ENCODE measurements around the gene SLC6A3.

SLC6A3 gene

GRCh38 chr5:1390861-1391600 lies 54.2 kb downstream of the SLC6A3 start:
- no peak for DNase-seq (ENCODE audit: low read depth in 2 of 2)

GRCh38 chr5:1390333-1390732 lies 54.9 kb downstream of the SLC6A3 start:
- no peak for DNase-seq (ENCODE audit: low read depth in 2 of 2)

GRCh38 chr5:1388383-1388967 lies 56.8 kb downstream of the SLC6A3 start:
- DNase-seq (ENCODE audit: low read depth in 2 of 2): no peak

GRCh38 chr5:1387876-1388275 lies 57.4 kb downstream of the SLC6A3 start:
- DNase-seq (ENCODE audit: low read depth in 2 of 2): no peak

- no peak for DNase-seq (ENCODE audit: low read depth in 2 of 2)
Measured at GRCh38 chr5:1387059-1387755, 58.0 kb downstream of the SLC6A3 start.

- peak; percentile 42 to 59 for DNase-seq (ENCODE audit: low read depth in 2 of 2)
Measured at GRCh38 chr5:1386274-1386717, 58.9 kb downstream of the SLC6A3 start.

GRCh38 chr5:1385395-1386273 lies 59.6 kb downstream of the SLC6A3 start:
- DNase-seq (ENCODE audit: low read depth in 2 of 2): peak; percentile 67 to 83

GRCh38 chr5:1384521-1384920 lies 60.7 kb downstream of the SLC6A3 start:
- DNase-seq (ENCODE audit: low read depth in 2 of 2): no peak

- DNase-seq (ENCODE audit: low read depth in 2 of 2): no peak
Measured at GRCh38 chr5:1383886-1384401, 61.3 kb downstream of the SLC6A3 start.

GRCh38 chr5:1383344-1383743 lies 61.9 kb downstream of the SLC6A3 start:
- no peak for DNase-seq (ENCODE audit: low read depth in 2 of 2)

- no peak for DNase-seq (ENCODE audit: low read depth in 2 of 2)
Measured at GRCh38 chr5:1382248-1382700, 63.0 kb downstream of the SLC6A3 start.

- no peak for DNase-seq (ENCODE audit: low read depth in 2 of 2)
Measured at GRCh38 chr5:1381370-1382247, 63.6 kb downstream of the SLC6A3 start.

GRCh38 chr5:1380910-1381309 lies 64.3 kb downstream of the SLC6A3 start:
- no peak for DNase-seq (ENCODE audit: low read depth in 2 of 2)

- DNase-seq (ENCODE audit: low read depth in 2 of 2): peak; percentile 25 to 45
Measured at GRCh38 chr5:1380011-1380817, 65.0 kb downstream of the SLC6A3 start.

GRCh38 chr5:1378866-1379659 lies 66.2 kb downstream of the SLC6A3 start:
- DNase-seq (ENCODE audit: low read depth in 2 of 2): no peak

GRCh38 chr5:1378096-1378495 lies 67.1 kb downstream of the SLC6A3 start:
- DNase-seq (ENCODE audit: low read depth in 2 of 2): no peak

GRCh38 chr5:1376981-1377380 lies 68.3 kb downstream of the SLC6A3 start:
- no peak for DNase-seq (ENCODE audit: low read depth in 2 of 2)

GRCh38 chr5:1375871-1376810 lies 69.1 kb downstream of the SLC6A3 start:
- DNase-seq (ENCODE audit: low read depth in 2 of 2): no peak

All from stimulated activated CD4-positive, alpha-beta T cell treated with anti-CD3 and anti-CD28 coated beads, Interleukin-1b, Interleukin-23, amount 100 ng/mL, for 4 hours (primary cell).